HEK293 (cell line): ENCODE measurements around the gene CACHD1.

Experiments
- CTCF ChIA-PET: fragments of 350-600 bp; formaldehyde crosslinking; extraction: SDS; loops from one replicate; lab custom pipeline; 2021; ENCODE audit warnings: antibody characterized with exemption; lab: Yijun Ruan, JAX
- POLR2A ChIA-PET: fragments of 300-600 bp; formaldehyde crosslinking; extraction: SDS; loops from one replicate; lab custom pipeline; 2020; ENCODE audit warnings: antibody characterized with exemption, inconsistent platforms; lab: Yijun Ruan, JAX
- H3K27ac ChIP-seq: fragments of 200-500 bp; sonication (Bioruptor generic); 2 replicates; pipeline ENCODE4 v1.5.1; 2014; ENCODE audit warnings: low read depth, low read length, control low read depth, inconsistent platforms; ENCODE audit errors: extremely low read depth
- H3K36me3 ChIP-seq, 2 experiments: fragments of 200-500 bp in 1 of 2; sonication (Bioruptor generic) in 1 of 2; 1 replicate in 1 of 2; 2 replicates in 1 of 2; pipeline ENCODE4 v1.5.1; 2014 to 2017; ENCODE audit warnings: inconsistent platforms in 2 of 2, low read length in 2 of 2; ENCODE audit not compliant: control insufficient read depth in 2 of 2, insufficient read depth in 1 of 2
- H3K4me1 ChIP-seq: fragments of 200-500 bp; sonication (Bioruptor generic); 2 replicates; pipeline ENCODE4 v1.5.1; 2014; ENCODE audit warnings: mild to moderate bottlenecking, low read length, inconsistent platforms; ENCODE audit not compliant: control insufficient read depth, insufficient read depth
- H3K4me3 ChIP-seq: 2 replicates; pipeline ENCODE4 v1.5.1; 2011; ENCODE audit warnings: low read depth, mild to moderate bottlenecking, control low read depth, low read length, moderate library complexity
- H3K9me3 ChIP-seq: fragments of 200-500 bp; sonication (Bioruptor generic); 2 replicates; pipeline ENCODE4 v1.5.1; 2014; ENCODE audit warnings: low read depth, low read length, inconsistent platforms; ENCODE audit not compliant: control insufficient read depth, insufficient read depth
- INSM2 ChIP-seq: fragments of 450-650 bp; formaldehyde crosslinking; IDR thresholded peaks from 2 replicates; pipeline ENCODE4 v1.5.1; 2016; ENCODE audit warnings: missing biosample characterization, missing genetic modification characterization
- KLF16 ChIP-seq: fragments of 450-650 bp; formaldehyde crosslinking; IDR thresholded peaks from 2 replicates; pipeline ENCODE4 v1.5.1; 2017; ENCODE audit warnings: missing biosample characterization, missing genetic modification characterization
- MYNN ChIP-seq: fragments of 450-650 bp; formaldehyde crosslinking; IDR thresholded peaks from 2 replicates; pipeline ENCODE4 v1.5.1; 2016; ENCODE audit warnings: missing biosample characterization, missing genetic modification characterization, borderline replicate concordance
- PRDM4 ChIP-seq: fragments of 450-650 bp; formaldehyde crosslinking; IDR thresholded peaks from 2 replicates; pipeline ENCODE4 v1.5.1; 2017; ENCODE audit warnings: missing biosample characterization, missing genetic modification characterization
- WT1 ChIP-seq: fragments of 450-650 bp; formaldehyde crosslinking; IDR thresholded peaks from 2 replicates; pipeline ENCODE4 v1.5.1; 2016; ENCODE audit warnings: missing biosample characterization, missing genetic modification characterization
- ZBTB17 ChIP-seq: fragments of 450-650 bp; formaldehyde crosslinking; IDR thresholded peaks from 2 replicates; pipeline ENCODE4 v1.5.1; 2016; ENCODE audit warnings: missing biosample characterization, missing genetic modification characterization
- ZBTB21 ChIP-seq: fragments of 450-650 bp; formaldehyde crosslinking; IDR thresholded peaks from 2 replicates; pipeline ENCODE4 v1.5.1; 2017; ENCODE audit warnings: missing biosample characterization, missing genetic modification characterization
- ZBTB26 ChIP-seq: fragments of 450-650 bp; formaldehyde crosslinking; optimal IDR thresholded peaks from 2 replicates; pipeline ENCODE3; 2016; ENCODE audit warnings: missing biosample characterization, mild to moderate bottlenecking, missing genetic modification characterization
- ZBTB7A ChIP-seq: fragments of 450-650 bp; formaldehyde crosslinking; IDR thresholded peaks from 2 replicates; pipeline ENCODE4 v1.5.1; 2016; ENCODE audit warnings: low read depth, missing biosample characterization, missing genetic modification characterization
- ZEB2 ChIP-seq: fragments of 450-650 bp; formaldehyde crosslinking; IDR thresholded peaks from 2 replicates; pipeline ENCODE4 v1.5.1; 2016; ENCODE audit warnings: missing biosample characterization, missing genetic modification characterization
- ZFP41 ChIP-seq: fragments of 450-650 bp; formaldehyde crosslinking; IDR thresholded peaks from 2 replicates; pipeline ENCODE4 v1.5.1; 2016; ENCODE audit warnings: missing biosample characterization, missing genetic modification characterization, borderline replicate concordance
- ZNF132 ChIP-seq: fragments of 450-650 bp; formaldehyde crosslinking; IDR thresholded peaks from 2 replicates; pipeline ENCODE4 v1.5.1; 2017; ENCODE audit warnings: missing biosample characterization, missing genetic modification characterization, borderline replicate concordance
- ZNF24 ChIP-seq: fragments of 450-650 bp; formaldehyde crosslinking; IDR thresholded peaks from 2 replicates; pipeline ENCODE4 v1.5.1; 2016; ENCODE audit warnings: missing biosample characterization, missing genetic modification characterization
- ZNF248 ChIP-seq: fragments of 450-650 bp; formaldehyde crosslinking; IDR thresholded peaks from 2 replicates; pipeline ENCODE4 v1.5.1; 2017; ENCODE audit warnings: missing biosample characterization, missing genetic modification characterization
- ZNF26 ChIP-seq: fragments of 450-650 bp; formaldehyde crosslinking; IDR thresholded peaks from 2 replicates; pipeline ENCODE4 v1.5.1; 2016; ENCODE audit warnings: missing biosample characterization, missing genetic modification characterization
- ZNF394 ChIP-seq: fragments of 450-650 bp; formaldehyde crosslinking; IDR thresholded peaks from 2 replicates; pipeline ENCODE4 v1.5.1; 2016; ENCODE audit warnings: missing biosample characterization, missing genetic modification characterization, mild to moderate bottlenecking, moderate library complexity, borderline replicate concordance
- ZNF426 ChIP-seq: fragments of 450-650 bp; formaldehyde crosslinking; IDR thresholded peaks from 2 replicates; pipeline ENCODE4 v1.5.1; 2017; ENCODE audit warnings: missing biosample characterization, missing genetic modification characterization, mild to moderate bottlenecking, inconsistent platforms, moderate library complexity
- ZNF433 ChIP-seq: fragments of 450-650 bp; formaldehyde crosslinking; IDR thresholded peaks from 2 replicates; pipeline ENCODE4 v1.5.1; 2016; ENCODE audit warnings: missing biosample characterization, missing genetic modification characterization, low read depth
- ZNF514 ChIP-seq: fragments of 450-650 bp; formaldehyde crosslinking; IDR thresholded peaks from 2 replicates; pipeline ENCODE4 v1.5.1; 2016; ENCODE audit warnings: missing biosample characterization, missing genetic modification characterization
- ZNF555 ChIP-seq: fragments of 450-650 bp; formaldehyde crosslinking; conservative IDR thresholded peaks from 2 replicates; pipeline ENCODE4 v1.5.1; 2017; ENCODE audit warnings: missing biosample characterization, mild to moderate bottlenecking, missing genetic modification characterization, inconsistent platforms
- ZNF560 ChIP-seq: fragments of 450-650 bp; formaldehyde crosslinking; IDR thresholded peaks from 2 replicates; pipeline ENCODE4 v1.5.1; 2017; ENCODE audit warnings: missing biosample characterization, missing genetic modification characterization, borderline replicate concordance
- ZNF580 ChIP-seq: fragments of 450-650 bp; formaldehyde crosslinking; IDR thresholded peaks from 2 replicates; pipeline ENCODE4 v1.5.1; 2016; ENCODE audit warnings: missing biosample characterization, missing genetic modification characterization
- ZNF600 ChIP-seq: fragments of 450-650 bp; formaldehyde crosslinking; IDR thresholded peaks from 2 replicates; pipeline ENCODE4 v1.5.1; 2016; ENCODE audit warnings: missing biosample characterization, missing genetic modification characterization
- ZNF610 ChIP-seq: fragments of 450-650 bp; formaldehyde crosslinking; IDR thresholded peaks from 2 replicates; pipeline ENCODE4 v1.5.1; 2016; ENCODE audit warnings: missing biosample characterization, missing genetic modification characterization, borderline replicate concordance
- ZNF623 ChIP-seq: fragments of 450-650 bp; formaldehyde crosslinking; IDR thresholded peaks from 2 replicates; pipeline ENCODE4 v1.5.1; 2016; ENCODE audit warnings: missing biosample characterization, missing genetic modification characterization
- ZNF624 ChIP-seq: fragments of 450-650 bp; formaldehyde crosslinking; IDR thresholded peaks from 2 replicates; pipeline ENCODE4 v1.5.1; 2017; ENCODE audit warnings: missing biosample characterization, missing genetic modification characterization
- ZNF692 ChIP-seq: fragments of 450-650 bp; formaldehyde crosslinking; IDR thresholded peaks from 2 replicates; pipeline ENCODE4 v1.5.1; 2016; ENCODE audit warnings: missing biosample characterization, missing genetic modification characterization
- ZNF785 ChIP-seq: fragments of 450-650 bp; formaldehyde crosslinking; IDR thresholded peaks from 2 replicates; pipeline ENCODE4 v1.5.1; 2016; ENCODE audit warnings: missing biosample characterization, missing genetic modification characterization

CACHD1 gene

GRCh38 chr1:64469977-64470664 lies at the start of gene CACHD1:
Gene CACHD1 (plus strand): TSS chr1:64470129. CDS start chr1:64470745, 616 bp downstream.
- peak within 1 kb of the TSS; percentile 99 for H3K27ac ChIP-seq
- CTCF ChIA-PET, result no interaction called here
- H3K4me1 ChIP-seq, result peaks cover 26% of the 10 kb centered on the region
- H3K36me3 ChIP-seq, result no peaks in the 10 kb centered on the region; a peak in 1 of 3 replicates
- no peaks in the 10 kb centered on the region for H3K9me3 ChIP-seq
- POLR2A ChIA-PET, result no interaction called here
- peak within 1 kb of the TSS; percentile 72 for H3K4me3 ChIP-seq
- no peak for TF ChIP-seq ZNF785 (tag by site-specific recombination)
- TF ChIP-seq ZBTB7A (tag by site-specific recombination), result 0 out of 2 replicates have a peak, but pooled peaks have one; percentile 37
- TF ChIP-seq ZNF610 (tag by site-specific recombination), result peak; percentile 50; the same call in 1 of the 2 replicates
- TF ChIP-seq ZNF555 (tag by site-specific recombination), result no peak
- peak; percentile 63; the same call in 1 of the 2 replicates for TF ChIP-seq ZNF24 (tag by site-specific recombination)
- TF ChIP-seq ZNF132, result no peak
- no peak for TF ChIP-seq ZNF623 (tag by site-specific recombination)
- TF ChIP-seq ZFP41 (tag by site-specific recombination), result no peak
- TF ChIP-seq ZNF426 (tag by site-specific recombination), result no peak
- no peak for TF ChIP-seq ZNF248 (tag by site-specific recombination)
- TF ChIP-seq ZNF433 (tag by site-specific recombination), result no peak
- TF ChIP-seq ZNF624, result no peak
- no peak for TF ChIP-seq ZNF514 (tag by site-specific recombination)
- peak; percentile 74 for TF ChIP-seq ZBTB26 (tag by site-specific recombination)
- TF ChIP-seq INSM2 (tag by site-specific recombination), result no peak
- TF ChIP-seq ZNF692 (tag by site-specific recombination), result peak; percentile 71
- TF ChIP-seq WT1 (tag by site-specific recombination), result peak; percentile 80
- peak; percentile 57 for TF ChIP-seq ZBTB17 (tag by site-specific recombination)
- no peak for TF ChIP-seq MYNN (tag by site-specific recombination)
- peak; percentile 67; the same call in 1 of the 2 replicates for TF ChIP-seq KLF16 (tag by site-specific recombination)
- no peak for TF ChIP-seq ZNF26 (tag by site-specific recombination)
- no peak for TF ChIP-seq ZNF560 (tag by site-specific recombination)
- peak; percentile 55; the same call in 1 of the 2 replicates for TF ChIP-seq PRDM4 (tag by site-specific recombination)
- TF ChIP-seq ZNF394 (tag by site-specific recombination), result peak; percentile 62
- no peak for TF ChIP-seq ZNF580 (tag by site-specific recombination)
- TF ChIP-seq ZNF600 (tag by site-specific recombination), result peak; percentile 89
- TF ChIP-seq ZBTB21 (tag by site-specific recombination), result no peak
- TF ChIP-seq ZEB2 (tag by site-specific recombination), result peak; percentile 92
